H1 (cell line): Measurements from ENCODE around the gene BICRAL. TPM values are rescaled to one million over a fixed set of nuclear protein-coding genes. Genes with fewer than 3 reads are reported as not detected.

Experiments
- ATF2 ChIP-seq: IDR thresholded peaks from 2 replicates; pipeline ENCODE4 v1.6.1; 2012; ENCODE audit warnings: low read length, inconsistent platforms
- POU5F1 ChIP-seq: IDR thresholded peaks from 2 replicates; pipeline ENCODE4 v1.6.1; 2011; ENCODE audit warnings: low read depth, mild to moderate bottlenecking, low read length, moderate library complexity
- SIN3A ChIP-seq, 2 experiments: IDR thresholded peaks in 1 of 2; conservative IDR thresholded peaks in 1 of 2; 2 replicates each; pipeline ENCODE4 v1.6.1; 2011 to 2012; ENCODE audit warnings: low read length in 2 of 2, improper control_type of control experiment in 1 of 2, low read depth in 1 of 2, mild to moderate bottlenecking in 1 of 2
- polyA plus RNA-seq, 7 experiments: library from polyadenylated mRNA; depleted of rRNA in 3 of 7; stranded (reverse) in 5 of 7; unstranded in 2 of 7; fragments of >200 nt in 5 of 7; fragments of 200-250 nt in 2 of 7; gene quantifications; 1 replicate in 5 of 7; 2 replicates in 1 of 7; 4 replicates in 1 of 7; pipeline versions ENCODE4 v1.2.1 to v1.2.3, GENCODE V29; 2011 to 2013; ENCODE audit warnings: missing spikeins in 2 of 7, mixed read lengths in 2 of 7
- total RNA-seq: library from RNA; stranded (reverse); fragmentation: NEBNext Ultra II Directional; extraction: Animal tissue kit (Norgen Biotek cat#: 25700); gene quantifications from 2 replicates; pipeline ENCODE4 v1.2.1, GENCODE V29; 2021

The BICRAL gene
- total and polyA plus RNA-seq, 2 of the 8 experiments (the other 6 are each of a cell fraction or from before 2014, with no cell fraction given), result 9.4 to 12.2 TPM

- TF ChIP-seq ATF2 (no peak), SIN3A (conservative IDR thresholded peaks at IDR 0.05 in 1 of 2, IDR thresholded peaks at IDR 0.05 in 1 of 2; ENCODE audit: low read depth in 1 of 2, low read length in 2 of 2) (no peak), POU5F1 (no peak)
Observed at GRCh38 chr6:42762950-42763349, 18.9 kb upstream of the BICRAL start (continued).
